IMR-90 (cell line): Measurements from ENCODE around the gene OGFOD2. TPM values are rescaled to one million over a fixed set of nuclear protein-coding genes. Genes with fewer than 3 reads are reported as not detected.

Source experiments
- ATAC-seq: fragments of 200-7000 bp; cut with Tn5 transposase; 2 replicates; pipeline ENCODE4 v1.9.1; 2020; ENCODE audit warnings: low read depth, mild to moderate bottlenecking, moderate library complexity
- BruUV-seq: library from RNA; stranded (reverse); fragments of 400-500 nt; replicated peaks from 2 replicates; lab custom pipeline; 2021; lab: Mats Ljungman, UMichigan
- CTCF ChIA-PET: fragments of 300-600 bp; formaldehyde crosslinking; extraction: SDS; loops from one replicate; lab custom pipeline; 2021; ENCODE audit warnings: antibody characterized with exemption; lab: Yijun Ruan, JAX
- POLR2A ChIA-PET: fragments of 300-600 bp; sonication (Branson Sonifier 250); formaldehyde crosslinking; loops from one replicate; lab custom pipeline; 2022; ENCODE audit warnings: antibody characterized with exemption; ENCODE audit not compliant: unreplicated experiment; lab: Charles Lee
- DNase-seq: peaks from one replicate; pipeline ENCODE4 v3.0.0; 2013
- H2AFZ ChIP-seq: replicated peaks from 2 replicates; pipeline ENCODE3; 2013; ENCODE audit warnings: low read length, mild to moderate bottlenecking; ENCODE audit not compliant: poor library complexity
- H2AK5ac ChIP-seq: 2 replicates; pipeline ENCODE4 v1.6.1; 2013; ENCODE audit warnings: low read depth, low read length, inconsistent platforms
- H2AK9ac ChIP-seq: replicated peaks from 2 replicates; pipeline ENCODE3; 2013; ENCODE audit warnings: mild to moderate bottlenecking, low read depth, low read length, moderate library complexity; ENCODE audit not compliant: poor library complexity
- H2BK120ac ChIP-seq: 2 replicates; pipeline ENCODE4 v1.6.1; 2013; ENCODE audit warnings: low read depth, low read length, inconsistent platforms
- H2BK15ac ChIP-seq: 3 replicates; pipeline ENCODE4 v1.6.1; 2013; ENCODE audit warnings: low read depth, low read length, inconsistent platforms
- H2BK20ac ChIP-seq: 2 replicates; pipeline ENCODE4 v1.6.1; 2013; ENCODE audit warnings: low read depth, mild to moderate bottlenecking, inconsistent platforms, low read length, moderate library complexity
- H2BK5ac ChIP-seq: 2 replicates; pipeline ENCODE4 v1.6.1; 2013; ENCODE audit warnings: mild to moderate bottlenecking, low read depth, low read length, inconsistent platforms; ENCODE audit not compliant: poor library complexity, severe bottlenecking
- H3K14ac ChIP-seq: replicated peaks from 2 replicates; pipeline ENCODE4 v1.6.1; 2013; ENCODE audit warnings: low read depth, low read length, inconsistent platforms
- H3K18ac ChIP-seq: 2 replicates; pipeline ENCODE4 v1.6.1; 2013; ENCODE audit warnings: low read depth, low read length, control low read depth
- H3K23ac ChIP-seq: 2 replicates; pipeline ENCODE4 v1.6.1; 2013; ENCODE audit warnings: low read depth, low read length, inconsistent platforms
- H3K27ac ChIP-seq: 2 replicates; pipeline ENCODE4 v1.5.1; 2013; ENCODE audit warnings: mild to moderate bottlenecking, control low read depth, low read length; ENCODE audit not compliant: insufficient read depth
- H3K27me3 ChIP-seq: 2 replicates; pipeline ENCODE4 v1.6.1; 2013; ENCODE audit warnings: low read length; ENCODE audit not compliant: control insufficient read depth, insufficient read depth
- H3K36me3 ChIP-seq: 2 replicates; pipeline ENCODE4 v1.6.1; 2013; ENCODE audit warnings: low read length, mixed read lengths; ENCODE audit not compliant: control insufficient read depth, insufficient read depth
- H3K4ac ChIP-seq: 2 replicates; pipeline ENCODE4 v1.6.1; 2013; ENCODE audit warnings: low read depth, low read length, inconsistent platforms
- H3K4me1 ChIP-seq: 2 replicates; pipeline ENCODE4 v1.6.1; 2013; ENCODE audit warnings: low read length, mixed read lengths; ENCODE audit not compliant: control insufficient read depth, insufficient read depth
- H3K4me2 ChIP-seq: 2 replicates; pipeline ENCODE4 v1.6.1; 2013; ENCODE audit warnings: low read depth, mild to moderate bottlenecking, control low read depth, low read length, moderate library complexity
- H3K4me3 ChIP-seq: 2 replicates; pipeline ENCODE4 v1.5.1; 2013; ENCODE audit warnings: low read depth, mild to moderate bottlenecking, control low read depth, low read length, moderate library complexity; ENCODE audit not compliant: insufficient read depth
- H3K56ac ChIP-seq: 2 replicates; pipeline ENCODE4 v1.6.1; 2013; ENCODE audit warnings: low read length, inconsistent platforms; ENCODE audit not compliant: insufficient read depth; ENCODE audit errors: extremely low read depth
- H3K79me1 ChIP-seq, 2 experiments: 2 replicates each; pipeline ENCODE4 v1.6.1; 2013; ENCODE audit warnings: low read length in 2 of 2, inconsistent platforms in 1 of 2, low read depth in 1 of 2
- H3K9ac ChIP-seq: 2 replicates; pipeline ENCODE4 v1.6.1; 2013; ENCODE audit warnings: low read depth, low read length, control low read depth
- H3K9me1 ChIP-seq: 2 replicates; pipeline ENCODE4 v1.6.1; 2013; ENCODE audit warnings: low read length, inconsistent platforms; ENCODE audit not compliant: insufficient read depth
- H3K9me3 ChIP-seq: 2 replicates; pipeline ENCODE4 v1.6.1; 2013; ENCODE audit warnings: low read length; ENCODE audit not compliant: control insufficient read depth, insufficient read depth
- H4K20me1 ChIP-seq: 2 replicates; pipeline ENCODE4 v1.6.1; 2013; ENCODE audit warnings: low read length, inconsistent platforms; ENCODE audit not compliant: insufficient read depth
- H4K5ac ChIP-seq: 2 replicates; pipeline ENCODE4 v1.6.1; 2013; ENCODE audit warnings: mild to moderate bottlenecking, low read depth, low read length, control low read depth
- H4K8ac ChIP-seq, 2 experiments: 2 replicates each; pipeline ENCODE4 v1.6.1; 2013; ENCODE audit warnings: low read depth in 2 of 2, low read length in 2 of 2, control low read depth in 1 of 2, inconsistent platforms in 1 of 2
- H4K91ac ChIP-seq: 2 replicates; pipeline ENCODE4 v1.6.1; 2013; ENCODE audit warnings: low read depth, low read length, inconsistent platforms; ENCODE audit not compliant: insufficient read depth
- BHLHE40 ChIP-seq: fragments of 150-350 bp; IDR thresholded peaks from 2 replicates; pipeline ENCODE4 v1.6.1; 2016; ENCODE audit warnings: mild to moderate bottlenecking, low read depth, low read length
- CHD1 ChIP-seq: IDR thresholded peaks from 2 replicates; pipeline ENCODE4 v1.6.1; 2012; ENCODE audit warnings: low read depth, low read length, improper control_type of control experiment
- CTCF ChIP-seq: conservative IDR thresholded peaks from 2 replicates; pipeline ENCODE4 v1.5.1; 2012; ENCODE audit warnings: mild to moderate bottlenecking, low read depth, low read length, improper control_type of control experiment
- FOS ChIP-seq: fragments of 150-350 bp; IDR thresholded peaks from 2 replicates; pipeline ENCODE4 v1.6.1; 2016; ENCODE audit warnings: low read depth, low read length
- MAFK ChIP-seq: IDR thresholded peaks from 2 replicates; pipeline ENCODE4 v1.6.1; 2012; ENCODE audit warnings: low read depth, low read length, improper control_type of control experiment
- POLR2A ChIP-seq: IDR thresholded peaks from 2 replicates; pipeline ENCODE4 v1.6.1; 2012; ENCODE audit warnings: mild to moderate bottlenecking, low read depth, low read length
- SMC3 ChIP-seq: fragments of 150-350 bp; IDR thresholded peaks from 2 replicates; pipeline ENCODE4 v1.6.1; 2016; ENCODE audit warnings: low read depth, mild to moderate bottlenecking, antibody characterized with exemption, low read length, moderate library complexity
- WGBS, 2 experiments: methylation state at CpG; one replicate each; pipeline versions ENCODE4 v1.1.5 to v1.1.7; 2013; ENCODE audit warnings: missing lambda C conversion rate in 2 of 2; ENCODE audit not compliant: insufficient read length in 1 of 2; ENCODE audit errors: extremely low coverage in 2 of 2; 5-methylcytosine and 5-hydroxymethylcytosine counted together
- dilution Hi-C: fragments of 300-500 bp; cut with HindIII; formaldehyde crosslinking; loops from one replicate; pipeline ENCODE4 v1.14.3; 2018; ENCODE audit warnings: low sequenced_read_pairs; ENCODE audit not compliant: unreplicated experiment
- in situ Hi-C: fragments of 300-500 bp; cut with MboI; formaldehyde crosslinking; loops from 3 replicates; pipeline ENCODE4 v1.14.3; 2019; ENCODE audit warnings: low sequenced_read_pairs, inconsistent platforms, mixed read lengths
- intact Hi-C: fragments of 100-400 bp; cut with micrococcal nuclease; formaldehyde crosslinking; loops from 2 replicates; pipeline ENCODE4 v1.10.0; 2022
- polyA plus RNA-seq, 3 experiments: library from polyadenylated mRNA; depleted of rRNA; stranded (reverse); fragments of >200 nt; gene quantifications; 2 replicates each; pipeline ENCODE4 v1.2.3, GENCODE V29; 2012; ENCODE audit warnings: low replicate concordance in 1 of 3
- total RNA-seq: library from RNA; depleted of rRNA; stranded (reverse); fragments of >200 nt; gene quantifications from 2 replicates; pipeline ENCODE4 v1.2.3, GENCODE V29; 2012

OGFOD2 gene
- total and polyA plus RNA-seq, 2 of the 4 experiments (the other 2 are of a cell fraction) = 4.3 to 18.2 TPM

DNA sequence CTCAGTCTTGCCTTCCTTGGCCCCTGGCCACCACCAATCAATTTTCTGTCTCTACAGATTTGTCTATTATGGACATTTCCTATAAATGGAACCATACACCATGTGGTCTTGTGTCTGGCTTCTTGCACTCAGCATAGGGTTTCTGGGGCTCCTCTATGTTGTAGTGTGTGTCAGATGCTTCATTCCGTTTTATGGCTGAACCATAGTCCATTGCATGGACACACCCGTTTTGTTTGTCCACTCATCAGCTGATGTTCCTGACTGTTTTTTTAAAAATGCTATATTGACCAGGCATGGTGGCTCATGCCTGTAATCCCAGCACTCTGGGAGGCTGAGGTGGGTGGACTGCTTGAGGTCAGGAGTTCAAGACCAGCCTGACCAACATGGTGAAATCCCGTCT is 26.4 kb downstream of the OGFOD2 start:
- BruUV-seq = no TSS peak
- CTCF ChIA-PET = no interaction called here

More for the DNA sequence above, 26.4 kb downstream of the OGFOD2 start:
- H4K91ac ChIP-seq = no peak overlapping the region
- H2AFZ ChIP-seq = no peak overlapping the region
- no peak overlapping the region for H3K23ac ChIP-seq
- H3K14ac ChIP-seq = no peak overlapping the region
- H3K18ac ChIP-seq = no peak overlapping the region
- TF ChIP-seq POLR2A (no peak), MAFK (no peak), BHLHE40 (no peak), FOS (no peak), CHD1 (no peak), CTCF (no peak), SMC3 (no peak)
- WGBS, 2 experiments = no CpG with 5 or more reads among the region's 3 CpGs
- H3K9me3 ChIP-seq = no peaks in the 10 kb centered on the region
- H2BK20ac ChIP-seq = no peak overlapping the region
- H3K27ac ChIP-seq = no peak overlapping the region
- no peak overlapping the region for H3K4me3 ChIP-seq
- no peak overlapping the region for H3K56ac ChIP-seq
- no peaks in the 10 kb centered on the region for H3K9me1 ChIP-seq
- no peak overlapping the region for H2AK9ac ChIP-seq
- H2AK5ac ChIP-seq = no peak overlapping the region
- ATAC-seq (no peak), DNase-seq (no peak)
- no peak overlapping the region for H2BK5ac ChIP-seq
- H3K9ac ChIP-seq = no peak overlapping the region
- dilution Hi-C loops = no loop called here
- H3K36me3 ChIP-seq = peaks cover 31% of the 10 kb centered on the region
- no peak overlapping the region for H4K5ac ChIP-seq
- no peak overlapping the region for H3K4ac ChIP-seq
- no peak overlapping the region for H4K8ac ChIP-seq
- POLR2A ChIA-PET = no interaction called here
- no peak overlapping the region for H2BK120ac ChIP-seq
- no peaks in the 10 kb centered on the region for H3K79me1 ChIP-seq
- in situ Hi-C loops = no loop called here
- H3K27me3 ChIP-seq = no peaks in the 10 kb centered on the region
- H2BK15ac ChIP-seq = no peak overlapping the region
- H3K4me2 ChIP-seq = no peak overlapping the region
- H3K4me1 ChIP-seq = no peaks in the 10 kb centered on the region
- no peaks in the 10 kb centered on the region for H4K20me1 ChIP-seq
- intact Hi-C loops = no loop called here
